PC-3 (cell line): ENCODE results near the gene LRRC3B. TPM values are rescaled to one million over a fixed set of nuclear protein-coding genes. Genes with fewer than 3 reads are reported as not detected.

ENCODE experiments used
- ATAC-seq: fragments of 200-7000 bp; cut with Tn5 transposase; 2 replicates; pipeline ENCODE4 v1.9.1; 2020; ENCODE audit warnings: mild to moderate bottlenecking, moderate library complexity
- BruUV-seq: library from RNA; stranded (reverse); fragments of 400-500 nt; replicated peaks from 2 replicates; lab custom pipeline; 2021; lab: Mats Ljungman, UMichigan
- CTCF ChIA-PET: fragments of 300-600 bp; sonication (Branson Sonifier 250); formaldehyde crosslinking; loops from one replicate; lab custom pipeline; 2022; ENCODE audit warnings: antibody characterized with exemption; lab: Charles Lee
- POLR2A ChIA-PET: fragments of 300-600 bp; sonication (Branson Sonifier 250); formaldehyde crosslinking; loops from one replicate; lab custom pipeline; 2022; ENCODE audit warnings: antibody characterized with exemption; ENCODE audit not compliant: unreplicated experiment; lab: Charles Lee
- DNase-seq: peaks from one replicate; pipeline ENCODE4 v3.0.0-alpha.2; 2015
- H2AFZ ChIP-seq: fragments of 300-600 bp; sonication (generic); 2 replicates; pipeline ENCODE4 v1.6.0; 2016; ENCODE audit warnings: antibody characterized with exemption, low read length
- H3F3A ChIP-seq: fragments of 300-600 bp; sonication (generic); one replicate; pipeline ENCODE4 v1.6.0; 2017; ENCODE audit warnings: antibody characterized with exemption, low read length, control low read depth, mild to moderate bottlenecking; ENCODE audit not compliant: unreplicated experiment
- H3K27ac ChIP-seq: fragments of 300-600 bp; sonication (generic); 2 replicates; pipeline ENCODE4 v1.5.1; 2016; ENCODE audit warnings: mild to moderate bottlenecking, low read length
- H3K27me3 ChIP-seq: fragments of 300-600 bp; sonication (generic); 2 replicates; pipeline ENCODE4 v1.6.1; 2016; ENCODE audit warnings: low read length, mixed read lengths
- H3K36me3 ChIP-seq: fragments of 300-600 bp; sonication (generic); 2 replicates; pipeline ENCODE4 v1.6.1; 2016; ENCODE audit warnings: low read depth, mixed run types, low read length, mixed read lengths
- H3K4me1 ChIP-seq: fragments of 300-600 bp; sonication (generic); 2 replicates; pipeline ENCODE4 v1.5.1; 2016; ENCODE audit warnings: low read length; ENCODE audit not compliant: insufficient read depth
- H3K4me2 ChIP-seq: fragments of 300-600 bp; sonication (generic); 2 replicates; pipeline ENCODE4 v1.6.0; 2016; ENCODE audit warnings: low read length
- H3K4me3 ChIP-seq: fragments of 300-600 bp; sonication (generic); 2 replicates; pipeline ENCODE4 v1.5.1; 2016; ENCODE audit warnings: mild to moderate bottlenecking, low read length, mixed read lengths
- H3K79me2 ChIP-seq: fragments of 300-600 bp; sonication (generic); 2 replicates; pipeline ENCODE4 v1.6.1; 2017; ENCODE audit warnings: low read length, mixed read lengths
- H3K9ac ChIP-seq: fragments of 300-600 bp; sonication (generic); 2 replicates; pipeline ENCODE4 v1.6.0; 2016; ENCODE audit warnings: mild to moderate bottlenecking, low read length
- H3K9me2 ChIP-seq: fragments of 300-600 bp; sonication (generic); replicated peaks from 2 replicates; pipeline ENCODE4 v1.6.1; 2016; ENCODE audit warnings: mixed run types, low read length, mixed read lengths
- H3K9me3 ChIP-seq: fragments of 300-600 bp; sonication (generic); 2 replicates; pipeline ENCODE4 v1.6.1; 2016; ENCODE audit warnings: low read length, mixed read lengths
- H4K20me1 ChIP-seq: fragments of 300-600 bp; sonication (generic); 2 replicates; pipeline ENCODE4 v1.6.1; 2016; ENCODE audit warnings: low read length, mixed read lengths
- CTCF ChIP-seq: fragments of 300-600 bp; sonication (generic); conservative IDR thresholded peaks from 2 replicates; pipeline ENCODE4 v1.5.1; 2017; ENCODE audit warnings: antibody characterized with exemption, low read depth, mild to moderate bottlenecking, low read length
- EZH2 ChIP-seq: fragments of 300-600 bp; sonication (generic); IDR thresholded peaks from one replicate; pipeline ENCODE4 v1.6.1; 2017; ENCODE audit warnings: antibody characterized with exemption, mild to moderate bottlenecking, low read length; ENCODE audit not compliant: unreplicated experiment
- EZH2phosphoT487 ChIP-seq: fragments of 300-600 bp; sonication (generic); IDR thresholded peaks from 2 replicates; pipeline ENCODE4 v1.6.1; 2018; ENCODE audit warnings: mild to moderate bottlenecking, antibody characterized with exemption, low read length, borderline replicate concordance
- intact Hi-C: fragments of 100-400 bp; cut with micrococcal nuclease; formaldehyde crosslinking; loops from 2 replicates; pipeline ENCODE4 v1.9.0; 2023
- total RNA-seq: library from RNA; depleted of rRNA; stranded (reverse); fragments of >200 nt; gene quantifications from 2 replicates; pipeline ENCODE4 v1.2.3, GENCODE V29; 2014

LRRC3B gene
- total RNA-seq, 1 experiment from 2014 or later, result not detected

GRCh38 chr3:26715431-26715830 lies 92.9 kb downstream of the LRRC3B start:
- Histone ChIP-seq H3K27ac (no peak overlapping the region), H3K4me1 (no peaks in the 10 kb centered on the region), H3K9ac (no peak overlapping the region), H3K9me2 (no peaks in the 10 kb centered on the region), H2AFZ (no peak overlapping the region), H4K20me1 (no peaks in the 10 kb centered on the region), H3K36me3 (no peaks in the 10 kb centered on the region), H3K4me3 (no peak overlapping the region), H3K27me3 (no peaks in the 10 kb centered on the region), H3K9me3 (0 out of 2 replicates have a peak, but pooled peaks cover 12% of the 10 kb centered on the region), H3F3A (no peaks in the 10 kb centered on the region), H3K79me2 (no peaks in the 10 kb centered on the region), H3K4me2 (no peak overlapping the region)
- ATAC-seq (no peak), DNase-seq (no peak)
- intact Hi-C loops, result no loop called here
- POLR2A ChIA-PET, result no interaction called here
- CTCF ChIA-PET, result no interaction called here
- TF ChIP-seq EZH2 (no peak), CTCF (no peak), EZH2phosphoT487 (no peak)
- no TSS peak for BruUV-seq

GRCh38 chr3:26718315-26718714 lies 95.7 kb downstream of the LRRC3B start:
- no TSS peak for BruUV-seq
- intact Hi-C loops, result no loop called here

More at GRCh38 chr3:26718315-26718714, 95.7 kb downstream of the LRRC3B start:
- ATAC-seq (no peak), DNase-seq (no peak)
- H3K4me3 ChIP-seq, result no peak overlapping the region
- peaks cover 30% of the 10 kb centered on the region; the same call in 1 of the 2 replicates for H3K9me3 ChIP-seq
- no peak overlapping the region for H3K9ac ChIP-seq
- no peaks in the 10 kb centered on the region for H3K79me2 ChIP-seq
- no peaks in the 10 kb centered on the region for H4K20me1 ChIP-seq
- TF ChIP-seq EZH2phosphoT487 (no peak), EZH2 (no peak), CTCF (no peak)
- CTCF ChIA-PET, result no interaction called here
- no peaks in the 10 kb centered on the region for H3K27me3 ChIP-seq
- no peak overlapping the region for H3K4me2 ChIP-seq
- no peaks in the 10 kb centered on the region for H3K36me3 ChIP-seq
- no peaks in the 10 kb centered on the region for H3K4me1 ChIP-seq
- POLR2A ChIA-PET, result no interaction called here
- no peak overlapping the region for H2AFZ ChIP-seq
- no peaks in the 10 kb centered on the region for H3K9me2 ChIP-seq
- no peaks in the 10 kb centered on the region for H3F3A ChIP-seq
- H3K27ac ChIP-seq, result no peak overlapping the region
